HPDE6-E6E7 (cell line): ENCODE data around the gene ANKRD13B.

Source experiments
- DNase-seq: peaks from one replicate; pipeline ENCODE4 v3.0.0; 2011; ENCODE audit warnings: missing footprints; ENCODE audit errors: extremely low spot score

The ANKRD13B gene

DNA sequence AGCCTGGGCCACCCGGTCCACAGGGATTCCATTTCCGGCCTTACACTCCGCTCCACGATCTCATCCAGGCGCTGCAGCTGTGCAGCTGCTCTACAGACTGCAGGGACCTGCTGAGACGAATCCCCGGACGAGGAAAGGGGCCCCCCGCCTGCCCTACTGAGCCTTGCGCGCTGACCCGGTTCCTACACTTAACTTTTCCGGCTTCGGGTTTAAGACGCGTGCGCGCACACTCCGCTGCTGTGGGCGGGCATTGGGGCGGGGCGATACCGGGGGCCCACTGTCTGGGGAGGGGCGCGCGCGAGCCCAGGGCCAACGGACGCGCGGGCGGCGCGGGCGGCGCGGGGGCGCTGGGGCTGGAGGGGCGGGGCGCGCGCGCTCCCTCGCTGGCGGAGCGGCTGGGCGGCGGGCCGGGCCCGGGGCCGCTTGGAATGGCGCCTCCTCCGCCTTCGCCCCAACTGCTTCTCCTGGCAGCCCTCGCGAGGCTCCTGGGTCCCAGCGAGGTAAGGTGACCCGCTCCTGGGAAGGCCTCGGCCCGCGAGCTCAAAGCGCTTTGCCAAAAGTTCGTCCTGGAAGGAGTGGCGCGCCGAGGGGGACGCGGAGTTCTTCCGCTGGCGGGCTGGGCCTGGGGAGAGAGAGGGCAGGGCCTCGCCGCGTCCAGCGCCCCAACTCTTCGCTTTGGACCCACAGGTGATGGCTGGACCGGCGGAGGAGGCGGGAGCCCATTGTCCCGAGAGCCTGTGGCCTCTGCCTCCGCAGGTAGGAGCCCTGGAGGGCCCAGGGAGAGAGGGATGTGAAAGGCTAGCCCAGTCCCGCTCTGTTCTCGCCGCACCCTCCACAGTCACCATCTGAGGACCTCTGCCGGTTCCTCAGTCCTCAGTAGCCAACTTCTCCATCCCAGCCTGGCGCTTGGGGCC, 24.3 kb upstream of the ANKRD13B start, which contains the start of gene TP53I13:
Gene TP53I13, plus strand, starts transcription at position 371 of the 914 bp plus-strand sequence. Its CDS starts 58 bp downstream, at position 429.
- peak; percentile 70 for DNase-seq

- DNase-seq: no peak
Observed at GRCh38 chr17:29569245-29569950, 23.5 kb upstream of the ANKRD13B start.

- DNase-seq: no peak
Observed at GRCh38 chr17:29570521-29570920, 22.4 kb upstream of the ANKRD13B start.

DNA sequence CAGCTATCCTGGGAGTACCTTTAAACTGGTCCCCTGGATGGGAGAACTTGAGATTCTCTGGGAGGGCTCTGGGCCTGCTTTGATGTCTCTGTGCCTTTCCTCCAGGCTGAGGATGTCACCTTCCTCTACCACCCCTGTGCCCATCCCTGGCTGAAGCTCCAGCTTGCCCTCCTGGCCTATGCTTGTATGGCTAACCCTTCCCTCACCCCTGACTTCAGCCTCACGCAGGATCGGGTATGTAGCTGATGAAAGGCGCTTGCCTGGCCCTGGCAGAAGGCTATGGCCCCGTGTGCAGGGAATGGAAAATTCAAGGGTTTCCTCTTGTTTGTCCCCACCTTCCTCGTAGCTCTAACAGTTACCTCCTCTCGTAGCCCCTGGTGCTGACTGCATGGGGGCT, 21.4 kb upstream of the ANKRD13B start:
- no peak for DNase-seq

DNA sequence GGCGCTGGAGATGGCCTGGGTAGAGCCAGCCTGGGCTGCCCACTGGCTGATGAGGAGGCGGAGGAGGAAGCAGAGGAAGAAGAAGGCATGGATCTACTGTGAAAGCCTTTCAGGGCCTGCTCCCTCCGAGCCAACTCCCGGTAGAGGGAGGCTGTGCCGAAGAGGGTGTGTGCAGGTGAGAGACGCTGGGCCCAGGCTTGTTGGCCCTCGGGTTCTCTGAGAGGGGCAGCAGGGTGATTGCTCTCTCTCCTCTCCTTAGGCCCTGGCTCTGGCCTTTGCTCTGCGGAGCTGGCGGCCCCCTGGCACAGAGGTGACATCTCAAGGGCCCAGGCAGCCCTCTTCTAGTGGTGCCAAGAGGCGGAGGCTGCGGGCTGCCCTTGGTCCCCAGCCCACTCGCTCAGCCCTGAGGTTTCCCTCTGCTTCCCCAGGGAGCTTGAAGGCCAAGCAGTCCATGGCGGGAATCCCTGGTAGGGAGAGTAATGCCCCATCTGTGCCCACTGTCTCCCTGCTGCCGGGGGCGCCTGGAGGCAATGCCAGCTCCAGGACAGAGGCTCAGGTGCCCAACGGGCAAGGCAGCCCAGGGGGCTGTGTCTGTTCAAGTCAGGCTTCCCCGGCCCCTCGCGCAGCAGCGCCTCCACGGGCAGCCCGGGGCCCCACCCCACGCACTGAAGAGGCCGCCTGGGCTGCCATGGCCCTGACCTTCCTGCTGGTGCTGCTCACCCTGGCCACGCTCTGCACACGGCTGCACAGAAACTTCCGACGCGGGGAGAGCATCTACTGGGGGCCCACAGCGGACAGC, 20.9 kb upstream of the ANKRD13B start:
- no peak for DNase-seq

- DNase-seq: no peak
Observed at GRCh38 chr17:29572691-29573557, 20.0 kb upstream of the ANKRD13B start.

GRCh38 chr17:29573558-29573869, 19.4 kb upstream of the ANKRD13B start:
- DNase-seq: no peak

- DNase-seq: no peak
Observed at GRCh38 chr17:29573871-29574731, 18.8 kb upstream of the ANKRD13B start.

- DNase-seq: no peak
Observed at GRCh38 chr17:29574732-29575510, 18.0 kb upstream of the ANKRD13B start.

- DNase-seq: no peak
Observed at GRCh38 chr17:29575511-29576213, 17.3 kb upstream of the ANKRD13B start.

GRCh38 chr17:29576214-29577000, 16.5 kb upstream of the ANKRD13B start:
- no peak for DNase-seq

GRCh38 chr17:29577001-29577370, 15.9 kb upstream of the ANKRD13B start:
- no peak for DNase-seq

DNA sequence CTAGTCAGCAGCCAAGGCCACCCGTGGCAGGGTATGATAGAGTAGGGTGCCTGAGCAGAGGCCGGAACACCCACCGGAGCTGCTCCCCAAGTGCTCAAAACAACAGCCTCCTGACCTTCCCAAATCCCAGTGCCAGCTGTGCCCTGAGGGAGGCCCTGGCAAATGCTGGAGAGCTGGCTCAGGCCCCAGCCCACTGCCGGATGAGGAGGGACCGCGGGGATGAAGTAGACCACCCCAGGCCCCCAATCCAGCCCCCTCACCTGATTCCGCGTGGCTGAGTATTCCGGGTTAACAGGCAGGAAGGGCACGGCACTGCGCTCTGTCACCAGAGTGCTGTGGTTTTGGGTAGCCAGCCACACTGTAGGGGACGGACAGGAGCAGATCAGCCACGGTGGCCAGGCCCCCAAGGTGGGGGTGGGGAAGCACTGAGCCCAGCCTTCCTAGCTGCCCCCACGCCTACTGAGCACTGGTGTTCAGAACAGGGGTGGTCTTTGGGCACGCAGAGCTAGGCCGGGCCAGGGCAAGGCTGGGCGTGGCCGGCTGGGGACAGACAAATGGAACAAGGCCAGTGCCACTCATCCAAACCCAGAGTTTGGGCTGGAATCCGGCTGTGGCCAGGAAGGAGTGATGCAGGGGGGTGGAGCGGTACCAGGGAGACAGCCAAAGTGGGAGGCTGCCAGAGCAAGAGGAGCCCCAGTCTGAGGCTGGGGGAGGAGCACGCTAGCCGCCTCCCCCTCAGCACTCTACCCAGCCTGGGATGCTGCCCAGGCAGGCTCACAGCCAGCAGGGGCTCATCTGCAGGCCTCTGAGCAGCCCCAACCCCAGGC, 15.3 kb upstream of the ANKRD13B start:
- no peak for DNase-seq

DNA sequence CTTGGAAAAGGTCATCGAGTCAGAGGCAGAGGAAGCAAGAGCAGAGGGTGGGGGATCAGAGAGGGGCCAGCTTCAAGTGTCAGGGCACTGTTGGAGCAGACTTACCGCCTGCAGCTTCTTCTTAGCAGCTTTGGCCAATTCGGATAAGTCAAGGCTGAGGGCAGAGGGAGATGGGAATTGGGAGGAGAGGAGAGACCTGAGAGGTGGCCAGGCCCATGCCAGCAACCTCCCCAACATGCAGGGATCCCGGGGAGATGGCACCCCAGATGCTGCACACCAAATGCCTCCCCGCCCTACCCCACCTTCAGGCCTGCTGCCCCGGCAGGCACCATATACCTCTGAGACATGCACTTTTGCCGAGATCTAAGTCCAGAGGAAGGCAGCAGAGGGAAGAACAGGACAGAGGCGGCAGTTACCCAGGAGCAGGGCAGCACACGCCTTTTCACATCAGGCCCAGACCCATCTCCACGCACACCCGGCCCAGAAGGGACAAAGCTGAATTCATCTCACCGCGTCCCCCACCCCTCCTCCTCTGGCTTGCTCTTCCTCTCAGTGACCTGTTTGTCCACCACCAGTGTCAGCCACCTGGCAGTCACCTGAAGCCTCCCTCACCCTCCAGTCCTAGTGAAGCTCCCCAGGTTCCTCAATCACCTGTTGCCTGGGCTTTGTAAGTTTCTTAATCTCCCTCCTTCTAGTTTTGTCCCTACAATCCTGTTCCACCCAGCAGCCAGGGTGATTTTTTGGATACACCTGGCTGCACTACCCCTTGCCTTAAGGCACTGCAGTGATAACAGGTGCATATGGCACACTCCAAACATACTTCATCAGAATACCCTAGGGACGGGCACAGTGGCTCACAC, 14.1 kb upstream of the ANKRD13B start:
- no peak for DNase-seq

DNA sequence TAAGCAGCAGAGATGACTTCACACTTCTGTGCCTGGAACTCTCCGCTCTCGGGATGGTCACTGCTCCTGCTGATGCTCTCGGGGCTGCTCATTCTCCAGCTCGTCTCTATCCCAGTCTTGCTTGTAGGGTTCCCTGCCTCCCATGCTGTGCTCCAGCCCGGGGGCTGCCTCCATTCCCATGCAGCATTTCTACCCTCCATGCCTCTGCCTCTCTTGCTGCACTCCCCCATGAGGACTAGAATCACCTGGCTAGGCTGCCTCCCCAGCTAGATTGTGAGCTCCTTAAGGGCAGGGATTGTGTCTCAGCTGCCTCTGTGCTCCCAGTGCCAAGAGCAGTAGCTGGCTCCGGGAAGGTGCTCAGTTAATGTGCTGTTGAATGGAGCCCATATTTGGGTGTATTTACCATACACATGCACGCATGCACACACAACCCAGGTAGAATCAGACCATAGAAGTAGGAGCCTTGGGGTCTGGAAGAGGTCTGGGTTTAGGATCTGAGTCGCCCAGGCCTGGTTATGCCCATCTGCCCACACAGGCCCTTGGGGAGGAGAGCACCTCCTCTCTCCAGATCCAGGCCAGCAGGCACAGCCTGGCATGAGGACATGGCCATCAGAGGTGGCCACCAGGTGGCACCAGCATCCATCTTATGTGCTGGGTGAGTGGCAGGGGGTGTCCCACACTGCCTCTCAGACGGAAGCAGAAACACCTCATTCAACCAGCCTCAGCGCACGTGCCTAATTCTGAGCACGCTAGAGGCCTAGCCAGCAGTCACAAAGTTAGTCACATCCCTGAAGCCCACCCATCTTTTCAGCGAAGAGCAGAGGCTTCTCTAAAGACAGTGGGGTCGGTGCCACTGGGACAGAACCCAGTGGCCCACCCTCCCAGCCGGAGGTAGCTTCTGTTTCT, 12.8 kb upstream of the ANKRD13B start:
- DNase-seq: peak; percentile 89
